IPS DF 4.7 (cell line): ENCODE data around the gene SUV39H2.
"Not testable (repeated sequence)": the region's sequence is repeated elsewhere in the genome, so short reads cannot be mapped to it uniquely, and the experiment has no call there.

Experiments
- DNase-seq: peaks from one replicate; pipeline ENCODE4 v3.0.0-alpha.2; 2013; ENCODE audit warnings: low spot score; ENCODE audit errors: extremely low read depth

SUV39H2 gene

GRCh38 chr10:14930610-14931009 lies 51.9 kb downstream of the SUV39H2 start:
- no peak for DNase-seq

GRCh38 chr10:14936584-14936983 lies 57.9 kb downstream of the SUV39H2 start:
- DNase-seq: no peak

- DNase-seq: not testable (repeated sequence)
Measured at GRCh38 chr10:14938971-14939370, 60.3 kb downstream of the SUV39H2 start.

- not testable (repeated sequence) for DNase-seq
Measured at GRCh38 chr10:14942147-14942949, 63.7 kb downstream of the SUV39H2 start.

GRCh38 chr10:14942950-14943338 lies 64.3 kb downstream of the SUV39H2 start:
- DNase-seq: not testable (repeated sequence)

GRCh38 chr10:14945108-14945507 lies 66.4 kb downstream of the SUV39H2 start:
- no peak for DNase-seq

GRCh38 chr10:14947268-14947667 lies 68.6 kb downstream of the SUV39H2 start:
- DNase-seq: no peak

- DNase-seq: no peak
Measured at GRCh38 chr10:14949291-14949690, 70.6 kb downstream of the SUV39H2 start.

GRCh38 chr10:14952851-14953423 lies 74.3 kb downstream of the SUV39H2 start:
- no peak for DNase-seq

GRCh38 chr10:14953424-14954000 lies 74.8 kb downstream of the SUV39H2 start:
- DNase-seq: no peak
